Mesothelial cell of epicardium (in vitro differentiated cells): ENCODE results near the gene PHKB. TPM values are rescaled to one million over a fixed set of nuclear protein-coding genes. Genes with fewer than 3 reads are reported as not detected.

Experiments
- DNase-seq, 2 experiments: peaks; one replicate each; pipeline ENCODE4 v3.0.0; 2021; ENCODE audit warnings: low spot score in 2 of 2; ENCODE audit not compliant: unreplicated experiment in 2 of 2
- H3K27ac Mint-ChIP-seq: 2 replicates; pipeline ENCODE4 v1.8.0; 2021; ENCODE audit warnings: mixed read lengths
- H3K27me3 Mint-ChIP-seq: 2 replicates; pipeline ENCODE4 v1.8.0; 2021; ENCODE audit warnings: low read depth, mixed read lengths
- H3K36me3 Mint-ChIP-seq: 2 replicates; pipeline ENCODE4 v1.8.0; 2021; ENCODE audit warnings: mixed read lengths
- H3K4me1 Mint-ChIP-seq: 2 replicates; pipeline ENCODE4 v1.8.0; 2021; ENCODE audit warnings: mixed read lengths
- H3K4me3 Mint-ChIP-seq: 2 replicates; pipeline ENCODE4 v1.8.0; 2021; ENCODE audit warnings: mild to moderate bottlenecking, moderate library complexity, mixed read lengths
- H3K9me3 Mint-ChIP-seq: 2 replicates; pipeline ENCODE4 v1.8.0; 2021; ENCODE audit warnings: mixed read lengths
- total RNA-seq: library from RNA; stranded (reverse); gene quantifications from 3 replicates; pipeline ENCODE4 v1.2.1, GENCODE V29; 2021
- TF ChIP-seq, protein P1 (sequence below): fragments of 200-600 bp; sonication (generic); IDR thresholded peaks from one replicate; pipeline ENCODE4 v1.5.0; 2021; ENCODE audit warnings: antibody characterized with exemption; ENCODE audit not compliant: unreplicated experiment

Gene PHKB
- 63.1 to 68.1 TPM (median 64.8 TPM) in 3 replicates for total RNA-seq

DNA sequence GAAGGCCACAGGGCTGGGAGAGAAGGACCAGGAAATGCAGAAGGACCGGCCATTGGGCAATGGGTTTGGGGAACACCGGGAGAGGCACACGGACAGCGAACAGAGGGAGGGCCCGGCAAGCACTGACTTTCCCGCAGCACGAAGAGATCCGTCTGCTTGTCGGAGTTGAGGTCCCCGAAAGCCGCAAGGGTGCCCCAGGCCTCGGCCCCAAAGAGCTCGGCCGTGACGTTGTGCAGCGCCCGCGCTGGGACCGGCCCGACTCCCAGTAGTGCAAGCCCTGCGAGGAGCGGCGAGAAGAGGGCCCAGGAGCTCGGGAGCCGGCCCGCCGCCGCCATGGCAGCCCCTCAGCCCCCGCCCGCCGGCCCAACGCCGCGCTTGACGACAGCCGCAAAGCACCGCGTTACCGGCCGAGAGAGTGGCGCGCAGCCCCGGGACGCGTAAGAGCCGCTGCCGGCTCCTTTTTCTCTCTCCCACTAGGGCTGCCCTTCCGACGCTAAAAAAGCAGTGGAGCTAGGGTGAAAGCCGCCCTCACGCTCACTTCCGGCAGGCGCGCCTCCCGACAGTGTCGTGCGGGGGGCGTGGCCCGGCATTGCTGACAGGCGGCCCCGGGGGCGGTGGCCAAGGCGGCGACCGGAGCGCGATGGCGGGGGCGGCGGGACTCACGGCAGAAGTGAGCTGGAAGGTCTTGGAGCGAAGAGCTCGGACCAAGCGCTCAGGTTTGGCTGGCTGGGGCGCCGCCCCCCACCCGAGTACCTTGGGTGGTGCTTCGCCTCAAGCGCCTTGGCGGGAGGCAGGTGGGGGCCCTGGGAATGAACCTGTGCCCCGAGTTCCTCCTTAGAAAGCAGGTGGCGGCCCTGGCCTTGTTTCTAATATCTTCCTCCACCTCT is at the start of gene PHKB, which contains the start of gene ITFG1:
TSS of gene PHKB (plus strand) at position 621 of the 887 bp plus-strand sequence. CDS start at position 641, 20 bp downstream.
TSS of gene ITFG1 (minus strand) at position 353 of the 887 bp plus-strand sequence. CDS start at position 335, 18 bp downstream.
- Mint-ChIP-seq H3K9me3 (no peaks in the 10 kb centered on the region), H3K27ac (peak within 1 kb of the TSS; percentile 98), H3K4me3 (peak within 1 kb of the TSS; percentile 90), H3K4me1 (peaks cover 31% of the 10 kb centered on the region), H3K36me3 (peaks cover 6% of the 10 kb centered on the region), H3K27me3 (no peaks in the 10 kb centered on the region)
- DNase-seq = peak; percentile 85 to 92
- TF ChIP-seq, protein P1, sequence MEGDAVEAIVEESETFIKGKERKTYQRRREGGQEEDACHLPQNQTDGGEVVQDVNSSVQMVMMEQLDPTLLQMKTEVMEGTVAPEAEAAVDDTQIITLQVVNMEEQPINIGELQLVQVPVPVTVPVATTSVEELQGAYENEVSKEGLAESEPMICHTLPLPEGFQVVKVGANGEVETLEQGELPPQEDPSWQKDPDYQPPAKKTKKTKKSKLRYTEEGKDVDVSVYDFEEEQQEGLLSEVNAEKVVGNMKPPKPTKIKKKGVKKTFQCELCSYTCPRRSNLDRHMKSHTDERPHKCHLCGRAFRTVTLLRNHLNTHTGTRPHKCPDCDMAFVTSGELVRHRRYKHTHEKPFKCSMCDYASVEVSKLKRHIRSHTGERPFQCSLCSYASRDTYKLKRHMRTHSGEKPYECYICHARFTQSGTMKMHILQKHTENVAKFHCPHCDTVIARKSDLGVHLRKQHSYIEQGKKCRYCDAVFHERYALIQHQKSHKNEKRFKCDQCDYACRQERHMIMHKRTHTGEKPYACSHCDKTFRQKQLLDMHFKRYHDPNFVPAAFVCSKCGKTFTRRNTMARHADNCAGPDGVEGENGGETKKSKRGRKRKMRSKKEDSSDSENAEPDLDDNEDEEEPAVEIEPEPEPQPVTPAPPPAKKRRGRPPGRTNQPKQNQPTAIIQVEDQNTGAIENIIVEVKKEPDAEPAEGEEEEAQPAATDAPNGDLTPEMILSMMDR = no peak

DNA sequence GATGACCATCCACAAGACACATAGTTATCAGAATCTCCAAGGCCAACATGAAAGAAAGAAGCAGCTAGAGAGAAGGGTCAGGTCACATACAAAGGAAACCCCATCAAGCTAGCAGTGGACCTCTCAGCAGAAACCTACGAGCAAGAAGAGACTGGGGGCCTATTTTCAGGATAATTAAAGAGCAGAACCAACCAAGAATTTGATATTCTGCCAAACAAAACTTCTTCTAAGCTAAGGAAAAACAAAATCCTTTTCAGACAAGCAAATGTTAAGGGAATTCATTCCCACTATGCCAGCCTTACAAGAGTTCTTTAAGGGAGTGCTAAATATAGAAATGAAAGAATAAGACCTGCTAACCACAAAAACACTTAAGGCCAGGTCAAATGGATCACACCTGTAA is 48.1 kb upstream of the PHKB start:
- H3K4me3 Mint-ChIP-seq = no peak overlapping the region
- DNase-seq = no peak
- H3K27ac Mint-ChIP-seq = no peak overlapping the region

GRCh38 chr16:47416869-47417268 is 44.3 kb upstream of the PHKB start:
- H3K36me3 Mint-ChIP-seq = peaks cover 29% of the 10 kb centered on the region
- no peak overlapping the region for H3K4me3 Mint-ChIP-seq
- no peak for DNase-seq
- no peaks in the 10 kb centered on the region for H3K27me3 Mint-ChIP-seq
- H3K9me3 Mint-ChIP-seq = no peaks in the 10 kb centered on the region
- no peaks in the 10 kb centered on the region for H3K4me1 Mint-ChIP-seq
- TF ChIP-seq, protein P1 = no peak
- H3K27ac Mint-ChIP-seq = no peak overlapping the region

More for the DNA sequence above, 48.1 kb upstream of the PHKB start:
- Mint-ChIP-seq H3K4me1 (no peaks in the 10 kb centered on the region), H3K36me3 (peaks cover 23% of the 10 kb centered on the region), H3K9me3 (no peaks in the 10 kb centered on the region), H3K27me3 (no peaks in the 10 kb centered on the region)
- TF ChIP-seq, protein P1 = no peak

GRCh38 chr16:47424846-47425245 is 36.3 kb upstream of the PHKB start:
- TF ChIP-seq, protein P1 = no peak
- Mint-ChIP-seq H3K27me3 (no peaks in the 10 kb centered on the region), H3K4me3 (no peak overlapping the region), H3K9me3 (peaks cover 20% of the 10 kb centered on the region), H3K36me3 (peaks cover 51% of the 10 kb centered on the region), H3K4me1 (no peaks in the 10 kb centered on the region), H3K27ac (no peak overlapping the region)
- no peak for DNase-seq

DNA sequence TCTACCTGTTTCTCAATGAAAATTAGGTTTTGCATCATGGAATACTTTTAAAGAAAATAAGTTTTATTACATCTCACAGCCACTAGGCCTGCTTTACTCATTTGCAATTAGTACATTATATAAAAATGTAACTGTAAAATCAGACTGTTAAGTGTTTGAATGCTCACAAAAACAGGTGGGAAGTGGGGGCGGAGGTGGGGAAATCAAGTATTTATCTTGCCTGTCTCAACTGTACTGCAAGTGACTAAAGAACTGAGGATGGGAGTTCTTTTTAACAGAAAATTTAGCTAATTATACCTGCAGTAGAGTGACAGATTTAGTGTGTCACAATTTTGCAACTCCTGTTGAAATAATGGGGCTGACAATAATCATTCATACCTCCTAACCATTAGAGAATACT is 34.3 kb upstream of the PHKB start:
- TF ChIP-seq, protein P1 = no peak
- Mint-ChIP-seq H3K36me3 (peaks cover 51% of the 10 kb centered on the region), H3K4me3 (no peak overlapping the region), H3K27me3 (no peaks in the 10 kb centered on the region), H3K4me1 (no peaks in the 10 kb centered on the region), H3K9me3 (peaks cover 29% of the 10 kb centered on the region), H3K27ac (no peak overlapping the region)
- DNase-seq = no peak
